Trophoblast cell (in vitro differentiated cells and primary cell): ENCODE results near the gene GUCY2D.

Experiments
- DNase-seq, 2 donors: peaks; one replicate each; pipeline ENCODE4 v3.0.0-alpha.2; 2016
- H2AFZ ChIP-seq: 2 replicates; pipeline ENCODE4 v1.6.1; 2013; ENCODE audit warnings: low read length, moderate library complexity, mild to moderate bottlenecking; ENCODE audit not compliant: insufficient read depth, poor library complexity
- H2AK5ac ChIP-seq: 2 replicates; pipeline ENCODE4 v1.6.1; 2013; ENCODE audit warnings: mild to moderate bottlenecking, low read length
- H2BK120ac ChIP-seq: 2 replicates; pipeline ENCODE4 v1.6.1; 2013; ENCODE audit warnings: low read length, mild to moderate bottlenecking, moderate library complexity; ENCODE audit not compliant: insufficient read depth, poor library complexity
- H2BK12ac ChIP-seq: 2 replicates; pipeline ENCODE4 v1.6.1; 2013; ENCODE audit warnings: mild to moderate bottlenecking, low read length, moderate library complexity
- H2BK5ac ChIP-seq: 2 replicates; pipeline ENCODE4 v1.6.1; 2013; ENCODE audit warnings: low read length, low read depth, moderate library complexity, mild to moderate bottlenecking; ENCODE audit not compliant: poor library complexity
- H3K14ac ChIP-seq: 2 replicates; pipeline ENCODE4 v1.6.1; 2013; ENCODE audit warnings: mild to moderate bottlenecking, low read length
- H3K18ac ChIP-seq: 2 replicates; pipeline ENCODE4 v1.6.1; 2013; ENCODE audit warnings: mild to moderate bottlenecking, low read length
- H3K23ac ChIP-seq: 2 replicates; pipeline ENCODE4 v1.6.1; 2013; ENCODE audit warnings: low read length
- H3K27ac ChIP-seq: 2 replicates; pipeline ENCODE4 v1.5.1; 2013; ENCODE audit warnings: low read depth, mild to moderate bottlenecking, inconsistent platforms, low read length, moderate library complexity
- H3K27me3 ChIP-seq: 2 replicates; pipeline ENCODE4 v1.6.1; 2013; ENCODE audit warnings: inconsistent platforms, mild to moderate bottlenecking, low read length, moderate library complexity; ENCODE audit not compliant: insufficient read depth
- H3K36me3 ChIP-seq, 2 experiments: 1 replicate in 1 of 2; 2 replicates in 1 of 2; pipeline ENCODE4 v1.6.1; 2013; ENCODE audit warnings: low read length in 2 of 2, mild to moderate bottlenecking in 2 of 2, moderate library complexity in 1 of 2; ENCODE audit not compliant: insufficient read depth in 2 of 2, control insufficient read depth in 1 of 2
- H3K4ac ChIP-seq: 2 replicates; pipeline ENCODE4 v1.6.1; 2013; ENCODE audit warnings: low read depth, mild to moderate bottlenecking, low read length, moderate library complexity
- H3K4me1 ChIP-seq, 2 experiments: 1 replicate in 1 of 2; 2 replicates in 1 of 2; pipeline ENCODE4 v1.6.1; 2013; ENCODE audit warnings: low read length in 2 of 2, mild to moderate bottlenecking in 2 of 2, moderate library complexity in 1 of 2; ENCODE audit not compliant: insufficient read depth in 2 of 2, control insufficient read depth in 1 of 2
- H3K4me2 ChIP-seq: 2 replicates; pipeline ENCODE4 v1.6.1; 2013; ENCODE audit warnings: inconsistent platforms, mild to moderate bottlenecking, low read length, moderate library complexity
- H3K4me3 ChIP-seq: 2 replicates; pipeline ENCODE4 v1.5.1; 2013; ENCODE audit warnings: mild to moderate bottlenecking, low read depth, low read length, inconsistent platforms
- H3K79me1 ChIP-seq: one replicate; pipeline ENCODE4 v1.6.1; 2013; ENCODE audit warnings: low read length
- H3K79me2 ChIP-seq: 2 replicates; pipeline ENCODE4 v1.6.1; 2013; ENCODE audit warnings: low read length, mild to moderate bottlenecking; ENCODE audit not compliant: control insufficient read depth, insufficient read depth, poor library complexity
- H3K9ac ChIP-seq: 2 replicates; pipeline ENCODE4 v1.6.1; 2013; ENCODE audit warnings: mild to moderate bottlenecking, low read length
- H3K9me3 ChIP-seq: 2 replicates; pipeline ENCODE4 v1.6.1; 2013; ENCODE audit warnings: low read depth, mild to moderate bottlenecking, control low read depth, inconsistent platforms, low read length; ENCODE audit not compliant: insufficient read depth
- H4K12ac ChIP-seq: 2 replicates; pipeline ENCODE4 v1.6.1; 2013; ENCODE audit warnings: low read depth, mild to moderate bottlenecking, low read length, moderate library complexity
- H4K8ac ChIP-seq: 2 replicates; pipeline ENCODE4 v1.6.1; 2013; ENCODE audit warnings: low read depth, mild to moderate bottlenecking, low read length, moderate library complexity
- H4K91ac ChIP-seq: one replicate; pipeline ENCODE4 v1.6.1; 2013; ENCODE audit warnings: low read depth, mild to moderate bottlenecking, low read length, moderate library complexity
- WGBS: extraction: QIAGEN DNeasy Blood & Tissue Kit; methylation state at CpG from one replicate; pipeline ENCODE4 v1.1.7; 2013; ENCODE audit warnings: missing lambda C conversion rate; ENCODE audit not compliant: insufficient read length, insufficient coverage; ENCODE audit errors: extremely low coverage; 5-methylcytosine and 5-hydroxymethylcytosine counted together

Gene GUCY2D

DNA sequence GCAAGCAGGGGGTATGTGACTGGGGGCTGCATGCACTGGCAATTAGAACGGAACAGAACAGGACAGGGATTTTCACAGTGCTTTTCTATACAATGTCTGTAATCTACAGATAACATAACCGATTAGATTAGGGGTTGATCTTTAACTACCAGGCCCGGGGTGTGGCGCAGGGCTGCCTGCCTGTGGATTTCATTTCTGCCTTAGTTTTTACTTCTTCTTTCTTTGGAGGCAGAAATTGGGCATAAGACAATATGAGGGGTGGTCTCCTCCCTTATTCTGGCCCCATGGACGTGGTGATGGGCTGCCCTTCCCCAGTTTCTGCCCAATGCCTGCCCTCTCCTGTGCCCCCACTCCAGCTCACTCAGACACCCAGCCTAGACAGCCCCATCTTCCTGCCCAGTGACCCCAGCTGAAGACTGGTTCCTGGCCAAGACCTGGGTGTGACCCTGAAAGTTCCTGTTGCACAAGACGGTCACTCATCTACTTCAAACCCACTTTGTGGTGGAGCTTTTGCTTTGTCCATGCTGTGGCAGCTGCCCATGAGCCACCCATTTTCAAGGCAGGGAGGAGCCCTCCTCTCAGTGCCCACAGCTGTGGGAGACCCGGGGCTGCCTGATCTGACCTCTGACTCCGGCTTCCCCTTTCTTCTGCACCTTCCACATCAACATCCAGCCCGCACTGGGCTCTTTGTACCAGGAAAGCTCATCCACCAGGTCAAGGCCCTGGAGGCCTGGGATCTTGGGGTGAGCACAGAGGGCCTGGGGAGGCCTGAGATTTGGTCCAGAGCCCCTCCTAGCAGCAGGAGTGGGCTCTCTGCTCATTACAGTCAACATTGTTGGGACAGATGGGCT is 66.5 kb downstream of the GUCY2D start:
- H3K36me3 ChIP-seq = no peaks in the 10 kb centered on the region

DNA sequence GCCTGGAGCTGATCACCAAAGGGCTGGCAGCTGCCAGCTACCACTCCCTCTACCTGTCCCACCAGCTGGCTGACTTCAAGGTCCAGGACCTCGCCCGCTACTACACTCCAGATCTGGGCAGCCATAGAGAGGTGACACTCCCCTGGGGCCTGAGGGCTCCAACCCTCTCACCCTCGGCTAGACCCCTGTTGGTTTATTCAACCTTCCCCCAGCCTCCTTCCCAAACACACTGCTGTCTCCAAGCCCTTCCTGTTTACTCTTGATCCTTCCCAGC is 67.1 kb downstream of the GUCY2D start:
- WGBS = no CpG with 5 or more reads among the region's 3 CpGs
- peaks cover 45% of the 10 kb centered on the region for H3K27me3 ChIP-seq
- no peak overlapping the region for H4K12ac ChIP-seq
- no peak overlapping the region for H3K4ac ChIP-seq
- no peak overlapping the region for H3K23ac ChIP-seq
- no peak overlapping the region for H2BK12ac ChIP-seq
- no peak overlapping the region for H3K27ac ChIP-seq
- H3K79me1 ChIP-seq = no peaks in the 10 kb centered on the region
- no peaks in the 10 kb centered on the region for H3K36me3 ChIP-seq
- H2AK5ac ChIP-seq = no peak overlapping the region
- no peak overlapping the region for H2AFZ ChIP-seq
- no peak overlapping the region for H4K8ac ChIP-seq
- no peak overlapping the region for H4K91ac ChIP-seq
- no peaks in the 10 kb centered on the region for H3K4me1 ChIP-seq
- no peak overlapping the region for H3K9ac ChIP-seq
- H3K18ac ChIP-seq = no peak overlapping the region
- H3K4me2 ChIP-seq = no peak overlapping the region
- H3K4me3 ChIP-seq = no peak overlapping the region
- H3K14ac ChIP-seq = no peak overlapping the region
- peaks cover 4% of the 10 kb centered on the region for H3K9me3 ChIP-seq
- H2BK5ac ChIP-seq = no peak overlapping the region
- H3K79me2 ChIP-seq = no peaks in the 10 kb centered on the region
- DNase-seq = no peak
- H2BK120ac ChIP-seq = no peak overlapping the region

More for the DNA sequence above, 66.5 kb downstream of the GUCY2D start:
- Histone ChIP-seq H3K4me3 (no peak overlapping the region), H3K4ac (no peak overlapping the region), H3K14ac (no peak overlapping the region), H3K18ac (no peak overlapping the region), H2BK120ac (no peak overlapping the region), H3K79me2 (no peaks in the 10 kb centered on the region), H2AFZ (no peak overlapping the region), H4K91ac (no peak overlapping the region), H3K27me3 (peaks cover 40% of the 10 kb centered on the region), H3K9me3 (peaks cover 4% of the 10 kb centered on the region), H4K8ac (no peak overlapping the region), H3K9ac (no peak overlapping the region), H3K79me1 (no peaks in the 10 kb centered on the region), H3K4me2 (no peak overlapping the region), H2BK5ac (no peak overlapping the region), H3K23ac (no peak overlapping the region), H3K27ac (no peak overlapping the region), H2AK5ac (no peak overlapping the region), H2BK12ac (no peak overlapping the region), H3K4me1 (no peaks in the 10 kb centered on the region), H4K12ac (no peak overlapping the region)
- no CpG with 5 or more reads among the region's 9 CpGs for WGBS
- DNase-seq = no peak
